HUDEP-2 (cell line): ENCODE data around the gene PLOD1.
A peak's percentile ranks its signal among the peaks of the same experiment; 100 is the strongest.
"Not testable (repeated sequence)": the region's sequence is repeated elsewhere in the genome, so short reads cannot be mapped to it uniquely, and the experiment has no call there.

Experiments used
- DNase-seq, 76 experiments: peaks; one replicate each; lab custom pipeline; 2025; ENCODE audit not compliant: unreplicated experiment in 76 of 76; lab: John Stamatoyannopoulos, UW

Gene PLOD1

DNA sequence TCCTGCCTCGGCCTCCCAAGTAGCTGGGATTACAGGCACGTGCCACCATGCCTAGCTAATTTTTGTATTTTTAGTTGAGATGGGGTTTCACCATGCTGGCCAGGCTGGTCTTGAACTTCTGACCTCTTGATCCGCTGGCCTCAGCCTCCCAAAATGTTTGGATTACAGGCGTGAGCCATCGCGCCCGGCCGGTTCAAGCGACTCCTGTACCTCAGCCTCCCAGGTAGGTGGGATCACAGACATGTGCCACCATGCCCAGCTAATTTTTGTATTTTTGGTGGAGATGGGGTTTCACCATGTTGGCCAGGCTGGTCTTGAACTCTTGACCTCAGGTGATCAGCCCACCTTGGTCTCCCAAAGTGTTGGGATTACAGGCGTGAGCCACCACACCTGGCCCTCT is 1.2 kb downstream of the PLOD1 start:
- DNase-seq = not testable (repeated sequence)

DNA sequence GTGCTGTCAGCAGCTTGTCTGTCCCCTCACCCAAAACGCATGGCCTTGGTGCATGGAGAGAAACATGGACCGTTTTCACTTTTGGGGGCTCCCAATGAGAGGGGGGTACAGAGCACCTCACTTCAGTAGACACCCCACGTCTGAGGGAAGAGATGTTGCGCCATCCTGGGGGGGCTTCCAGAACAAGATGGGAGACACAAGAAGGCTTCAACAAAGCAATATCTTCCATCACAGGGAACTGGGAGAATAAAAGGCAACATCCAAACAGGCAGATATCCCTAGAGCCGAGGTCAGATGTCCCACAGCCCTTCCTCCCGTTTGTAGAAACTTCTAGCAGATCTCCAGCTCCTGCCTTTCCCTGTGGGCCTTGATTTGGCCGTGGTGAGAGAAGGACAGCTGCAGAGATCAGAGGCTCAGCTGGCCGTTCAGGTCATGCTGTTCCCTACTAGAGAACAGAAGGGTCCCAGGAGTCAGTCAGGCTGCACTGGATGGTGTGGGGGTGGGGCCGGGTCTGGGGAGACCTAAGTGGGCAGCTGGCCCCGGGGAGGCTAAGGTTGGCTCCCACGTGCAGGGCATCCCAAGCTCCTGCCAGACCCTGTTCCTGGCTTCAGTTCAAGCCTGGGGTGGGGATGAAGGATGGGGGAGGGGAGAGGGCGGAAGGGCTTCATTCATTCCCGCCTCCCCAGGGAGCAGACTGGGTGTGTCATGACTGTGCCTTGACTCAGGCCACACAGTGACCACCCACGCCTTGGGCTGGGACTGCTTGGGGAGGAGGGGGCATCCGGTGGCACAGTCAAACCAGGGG is 4.4 kb downstream of the PLOD1 start:
- peak in 20 of 76 experiments; percentile 3 to 55 (median 24) for DNase-seq

DNA sequence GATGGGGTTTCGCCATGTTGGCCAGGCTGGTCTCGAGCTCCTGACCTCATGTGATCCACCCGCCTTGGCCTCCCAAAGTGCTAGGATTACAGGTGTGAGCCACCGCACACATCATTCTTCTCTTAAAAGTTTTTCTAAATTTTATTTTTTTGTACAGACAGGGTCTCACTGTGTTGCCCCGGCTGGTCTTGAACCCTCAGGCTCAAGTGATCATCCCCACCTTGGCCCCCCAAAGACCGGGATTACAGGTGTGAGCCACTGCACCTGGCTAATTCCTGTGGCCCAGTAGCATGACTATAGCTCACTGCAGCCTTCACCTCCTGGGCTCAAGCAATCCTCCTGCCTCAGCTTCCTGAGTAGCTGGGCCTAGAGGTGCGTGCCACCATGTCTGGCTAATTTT is 5.3 kb downstream of the PLOD1 start:
- not testable (repeated sequence) for DNase-seq

DNA sequence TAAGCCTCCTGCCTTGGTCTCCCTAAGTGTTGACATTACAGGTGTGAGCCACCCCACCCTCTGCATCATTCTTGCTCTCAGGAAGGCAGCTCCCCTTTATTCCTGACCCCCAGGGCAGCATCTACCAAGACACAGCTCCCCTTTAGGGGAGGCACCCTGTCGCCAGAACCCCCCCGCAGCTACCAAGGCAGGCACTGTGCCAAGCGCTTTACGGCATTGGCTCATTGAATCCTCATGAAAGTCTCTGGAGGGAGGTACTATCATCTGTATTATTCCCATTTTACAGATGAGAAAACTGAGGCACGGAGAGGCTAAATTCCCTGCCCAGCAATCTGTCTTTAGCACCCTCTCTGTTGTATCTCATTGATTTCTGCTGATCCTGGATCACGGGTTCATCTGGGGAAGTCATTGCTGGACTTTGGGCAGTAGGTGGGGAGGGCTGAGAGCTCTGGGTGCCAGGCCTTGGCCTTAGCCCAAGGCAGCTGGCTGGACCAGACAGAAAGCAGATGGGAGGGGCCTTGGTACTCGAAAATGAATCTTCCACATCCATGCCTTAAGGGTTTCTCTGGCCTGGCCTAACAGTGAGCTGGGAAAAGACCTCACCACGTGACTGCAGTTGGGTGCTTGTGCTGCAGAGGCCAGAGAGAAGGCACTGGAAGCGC is 5.9 kb downstream of the PLOD1 start:
- peak in 3 of 76 experiments; percentile 3 to 26 (median 3) for DNase-seq

DNA sequence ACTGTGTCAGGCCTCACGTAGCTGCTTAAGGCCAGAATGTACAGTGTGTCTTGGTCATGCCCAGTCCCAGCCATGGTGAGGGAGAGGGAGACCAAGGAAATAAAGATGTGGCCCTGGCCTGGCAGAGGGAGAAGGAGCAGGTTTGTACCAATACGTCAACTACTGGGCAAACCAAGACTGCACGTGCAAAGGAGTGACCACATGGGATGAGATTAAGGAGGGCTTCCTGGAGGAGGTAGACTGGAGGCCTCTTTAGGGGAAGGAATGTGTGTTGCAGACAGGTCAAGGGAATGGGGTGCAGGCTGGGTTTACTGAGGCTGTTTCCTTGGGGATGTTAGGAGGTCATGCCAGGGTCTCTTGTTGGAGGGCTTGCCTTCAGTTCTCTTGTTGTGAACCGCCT is 7.8 kb downstream of the PLOD1 start:
- no peak for DNase-seq

DNA sequence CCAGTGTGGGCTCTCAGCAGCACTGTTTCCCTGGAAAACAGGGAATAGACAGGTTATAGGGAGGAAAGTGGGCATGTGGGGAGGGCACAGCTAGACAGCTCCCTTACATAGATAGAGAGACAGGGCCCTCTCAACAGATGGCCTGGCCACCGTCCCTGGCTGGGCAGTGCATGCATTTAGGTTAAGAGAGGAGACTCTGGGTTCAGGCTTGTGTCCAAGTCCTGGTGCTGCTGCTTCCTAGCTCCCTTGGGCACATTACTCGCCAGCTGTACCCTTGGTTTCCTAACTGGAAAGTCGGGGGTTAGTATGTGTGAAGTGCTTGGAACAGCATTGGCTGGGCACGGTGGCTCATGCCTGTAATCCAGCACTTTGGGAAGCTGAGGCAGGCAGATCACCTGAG is 9.1 kb downstream of the PLOD1 start:
- DNase-seq = no peak

DNA sequence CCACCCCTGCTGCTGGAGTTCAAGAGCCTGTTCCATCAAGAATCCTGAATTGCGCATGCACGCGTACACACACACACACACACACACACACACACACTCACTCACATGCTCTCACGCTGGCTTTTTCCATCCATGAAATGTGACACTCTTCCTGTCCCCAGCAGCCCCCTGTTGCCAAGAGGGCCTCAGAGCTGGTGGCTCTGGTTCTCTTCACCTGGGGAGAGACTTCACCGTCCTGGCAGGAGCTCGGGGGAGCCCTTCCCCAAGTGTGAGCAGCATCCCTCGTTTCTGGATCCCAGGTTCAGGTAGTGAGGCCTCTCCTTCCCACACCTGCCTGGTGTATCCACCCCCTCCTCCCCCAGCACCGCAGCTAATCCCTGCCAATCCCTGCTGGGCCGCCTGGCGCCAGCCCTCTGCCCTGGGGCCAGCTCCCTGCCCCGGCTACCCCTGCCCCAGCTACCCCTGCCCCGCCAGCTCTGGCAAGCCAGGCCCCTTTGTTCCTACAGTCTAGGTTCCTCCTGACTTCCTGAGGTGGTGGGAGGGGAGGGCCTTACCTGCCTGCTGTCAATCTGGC is 9.9 kb downstream of the PLOD1 start:
- DNase-seq = no peak

DNA sequence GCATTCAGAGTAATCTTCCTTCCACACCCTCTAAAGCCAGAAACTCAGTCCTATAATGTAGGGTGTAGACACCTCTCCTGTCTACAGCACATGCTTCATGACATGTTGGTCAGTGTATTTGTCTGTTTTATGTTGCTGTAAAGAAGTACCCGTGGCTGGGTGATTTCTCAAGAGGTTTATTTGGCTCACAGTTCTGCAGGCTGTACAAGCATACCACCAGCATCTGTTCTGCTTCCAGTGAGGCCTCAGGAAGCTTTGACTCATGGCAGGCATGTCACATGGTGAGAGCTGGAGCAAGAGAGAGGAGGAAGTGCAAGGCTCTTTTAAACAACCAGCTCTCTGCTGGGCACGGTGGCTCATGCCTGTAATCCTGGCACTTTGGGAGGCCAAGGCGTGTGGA is 12.1 kb downstream of the PLOD1 start:
- DNase-seq = no peak

DNA sequence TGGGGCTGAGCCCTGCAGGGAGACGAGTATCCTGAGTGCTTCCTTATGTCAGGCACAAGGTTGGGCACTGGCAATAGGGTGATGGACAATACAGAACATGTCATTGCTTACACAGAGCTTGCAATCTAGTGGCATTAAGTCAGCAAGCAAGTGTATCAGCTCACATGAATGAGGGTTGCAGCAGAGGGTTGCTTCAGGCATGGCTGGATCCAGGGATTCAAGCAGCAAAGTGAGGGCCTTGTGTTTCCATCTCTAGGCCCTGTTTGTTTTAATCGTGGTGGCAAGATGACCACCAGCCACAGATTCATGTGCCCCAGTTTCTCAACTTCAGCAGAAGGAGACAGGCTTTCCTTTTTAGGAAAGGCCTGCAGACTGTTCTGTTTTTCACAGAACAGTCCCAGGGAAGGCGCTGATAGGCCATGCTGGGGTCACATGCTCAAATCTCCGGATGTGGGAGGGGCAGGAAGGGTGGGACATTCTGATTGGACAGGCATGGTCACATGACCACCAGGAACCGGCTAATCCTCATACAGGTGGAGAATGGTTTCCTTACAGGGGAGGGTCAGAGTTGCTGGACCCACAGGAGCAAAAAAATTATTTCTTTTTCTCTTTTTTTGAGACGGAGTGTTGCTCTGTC is 14.4 kb downstream of the PLOD1 start:
- peak in 6 of 76 experiments; percentile 6 to 19 (median 10) for DNase-seq

DNA sequence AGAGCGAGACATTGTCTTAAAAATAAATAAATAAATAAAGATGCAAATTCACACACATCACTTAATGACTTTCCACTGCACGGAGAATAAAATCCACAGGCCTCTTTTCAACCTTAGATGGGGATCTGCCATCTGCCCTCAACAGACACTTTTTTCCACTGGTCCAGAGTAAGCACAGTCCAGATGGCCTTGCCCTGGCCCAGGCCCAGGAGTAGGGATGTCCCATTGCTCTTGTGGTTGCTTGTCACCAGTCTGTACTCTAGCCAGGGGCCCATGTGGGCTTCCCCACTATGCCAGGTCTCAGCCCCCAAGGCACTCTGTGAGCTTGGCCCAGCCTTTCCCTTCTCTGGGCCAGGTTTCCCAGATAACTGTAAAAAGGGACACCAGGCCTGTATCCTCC is 17.4 kb downstream of the PLOD1 start:
- DNase-seq = no peak

DNA sequence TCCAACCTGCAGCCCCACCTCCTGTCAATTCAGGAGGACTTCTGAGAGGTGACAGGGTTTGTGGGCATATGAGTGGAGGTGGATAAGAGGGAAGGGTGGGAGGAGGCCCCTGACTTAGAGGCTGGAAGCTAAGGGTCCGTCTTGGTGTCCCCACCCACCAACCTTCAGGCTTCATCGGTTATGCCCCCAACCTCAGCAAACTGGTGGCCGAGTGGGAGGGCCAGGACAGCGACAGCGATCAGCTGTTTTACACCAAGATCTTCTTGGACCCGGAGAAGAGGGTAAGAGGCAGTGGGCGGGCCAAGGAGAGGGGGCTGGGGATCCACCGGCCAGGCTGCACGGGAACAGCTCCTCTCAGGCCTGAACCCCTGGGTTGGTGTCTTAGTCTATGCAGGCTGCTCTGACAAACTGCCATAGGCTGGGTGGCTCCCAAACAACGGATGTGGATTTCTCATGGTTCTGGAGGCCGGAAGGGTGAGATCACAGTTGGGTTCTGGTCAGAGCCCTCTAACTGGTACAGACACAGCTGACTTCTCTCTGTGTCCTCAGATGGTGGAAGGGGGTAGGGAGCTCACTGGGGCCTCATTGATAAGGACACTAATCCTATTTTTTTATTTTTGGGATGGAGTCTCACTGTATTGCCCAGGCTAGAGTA is 18.1 kb downstream of the PLOD1 start:
- DNase-seq = no peak

DNA sequence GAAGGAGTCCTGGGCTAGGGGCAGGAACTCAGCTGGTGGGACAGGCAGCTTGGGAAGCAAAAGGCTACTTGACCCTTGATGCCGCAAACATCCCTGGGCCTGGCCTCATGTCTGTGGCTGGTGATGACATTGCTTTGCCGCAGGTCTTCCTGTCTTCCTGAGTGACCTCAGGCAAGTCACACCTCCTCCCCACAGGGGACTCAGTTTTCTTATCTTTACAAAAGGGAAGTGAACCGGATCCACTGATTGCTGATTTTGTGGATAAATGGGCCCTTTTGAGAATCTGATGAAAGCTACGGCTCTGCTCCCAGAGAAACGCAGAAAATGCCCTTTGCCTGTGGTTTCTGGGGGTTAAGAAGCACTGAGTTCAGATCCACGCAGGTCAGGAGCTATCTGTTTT is 20.7 kb downstream of the PLOD1 start:
- no peak for DNase-seq

DNA sequence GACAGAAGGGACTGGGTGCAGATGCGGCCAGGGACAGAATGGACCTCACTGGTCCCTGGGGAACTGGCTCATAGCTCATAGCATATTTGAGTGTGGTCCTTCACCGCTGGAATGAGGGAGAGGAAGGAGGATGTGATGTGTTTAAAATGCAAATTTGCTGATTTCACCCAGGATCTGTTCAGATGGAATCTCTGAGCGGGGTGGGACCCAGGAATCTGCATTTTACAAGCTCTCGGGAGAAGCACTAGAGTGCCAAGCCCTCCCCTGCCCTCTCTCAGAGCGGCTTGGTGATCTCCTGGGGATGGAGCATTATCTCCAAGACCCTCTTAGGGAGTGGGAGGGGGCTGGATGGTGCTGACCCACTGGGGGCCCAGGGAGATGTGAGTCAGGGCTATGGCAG is 22.9 kb downstream of the PLOD1 start:
- no peak for DNase-seq

DNA sequence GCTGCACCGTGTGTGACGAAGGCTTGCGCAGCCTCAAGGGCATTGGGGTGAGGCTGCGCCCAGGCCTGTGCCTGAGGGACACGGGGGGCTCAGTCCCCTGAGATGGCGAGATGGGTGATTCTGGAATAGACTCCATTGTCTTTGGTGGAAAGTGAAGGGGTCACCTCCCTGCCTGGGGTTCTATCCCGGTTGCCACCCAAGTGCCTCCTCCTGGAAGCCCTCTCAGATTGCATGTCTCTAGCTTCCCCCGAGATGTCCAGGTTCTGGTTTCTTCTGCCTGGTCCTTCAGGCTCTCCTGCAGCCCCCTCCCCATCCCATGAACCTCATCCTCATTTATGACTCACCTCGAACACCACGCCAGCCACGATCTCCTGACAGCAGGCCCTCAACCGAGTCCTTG is 23.4 kb downstream of the PLOD1 start:
- no peak for DNase-seq

DNA sequence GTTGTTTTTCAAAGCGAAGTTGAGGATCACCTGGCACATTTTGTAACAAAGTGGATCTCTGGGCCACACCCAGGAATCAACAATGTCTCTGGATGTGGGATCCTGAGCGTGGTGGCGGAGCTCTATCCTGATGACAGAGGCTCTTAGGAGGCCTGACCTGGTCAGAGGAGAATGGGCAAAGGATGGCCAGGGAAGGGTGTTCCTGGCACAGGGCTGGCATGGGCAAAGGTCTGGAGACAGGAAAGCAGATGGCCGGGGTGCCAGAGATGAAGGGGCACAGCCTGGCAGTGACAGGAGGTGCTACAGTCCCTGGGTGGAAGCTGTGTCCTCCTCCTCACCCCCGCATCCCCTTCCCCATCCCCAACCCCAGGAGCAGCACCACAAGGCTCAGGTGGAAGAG is 25.8 kb downstream of the PLOD1 start:
- DNase-seq = no peak

DNA sequence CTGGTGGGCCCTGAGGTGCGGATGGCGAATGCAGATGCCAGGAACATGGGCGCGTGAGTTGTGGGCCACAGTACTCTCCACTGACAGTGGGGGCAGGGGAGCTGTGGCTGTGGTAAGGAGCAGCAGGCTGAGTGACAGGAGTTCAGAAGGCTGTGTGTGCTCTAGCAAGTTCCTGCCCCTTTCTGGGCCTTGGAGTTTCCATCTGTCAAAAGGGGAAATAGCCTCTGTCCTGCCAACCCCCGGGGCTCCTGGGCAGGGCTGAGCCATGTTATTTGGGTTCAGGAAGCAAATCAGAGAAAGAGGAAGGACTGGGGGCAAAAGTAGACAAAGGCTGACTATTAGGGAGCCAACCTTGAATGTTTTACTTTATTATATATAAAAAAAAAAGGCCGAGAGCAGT is 26.2 kb downstream of the PLOD1 start:
- no peak for DNase-seq

DNA sequence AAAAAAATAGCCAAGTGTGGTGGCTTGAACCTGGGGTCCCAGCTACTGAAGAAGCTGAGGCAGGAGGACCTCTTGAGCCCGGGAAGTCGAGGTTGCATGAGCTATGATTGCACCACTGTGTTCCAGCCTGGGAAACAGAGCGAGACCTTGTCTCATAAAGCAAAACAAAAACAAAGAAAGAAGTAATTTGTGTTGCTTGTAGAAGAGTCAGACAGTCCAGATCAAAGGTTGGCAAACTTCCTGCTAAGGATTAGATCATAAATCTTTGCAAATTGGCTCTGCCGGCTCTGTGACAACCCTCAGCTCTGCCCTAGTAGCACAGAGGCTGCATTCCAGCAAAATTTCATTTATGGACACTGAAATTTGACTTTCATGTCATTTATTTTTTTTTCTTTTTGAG is 26.7 kb downstream of the PLOD1 start:
- no peak for DNase-seq

DNA sequence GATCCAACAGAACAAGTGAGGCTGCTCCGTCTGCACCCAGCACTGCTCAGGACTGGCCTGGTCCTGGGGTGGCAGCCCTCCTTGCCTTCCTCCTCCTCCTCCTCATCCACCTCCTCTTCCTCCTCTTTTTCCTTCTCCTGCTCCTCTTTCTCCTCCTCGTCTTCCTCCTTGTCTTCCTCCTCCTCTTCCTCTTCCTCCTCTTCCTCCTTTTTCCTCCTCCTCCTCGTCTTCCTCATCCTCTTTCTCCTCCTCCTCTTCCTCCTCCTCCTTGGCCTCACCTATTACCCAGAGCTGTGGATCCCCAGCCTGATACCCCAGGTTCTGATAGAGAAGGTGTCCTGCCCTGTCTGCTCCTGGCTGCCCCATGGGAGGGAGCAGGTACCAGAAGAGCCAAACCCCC is 29.1 kb downstream of the PLOD1 start:
- DNase-seq = no peak

DNA sequence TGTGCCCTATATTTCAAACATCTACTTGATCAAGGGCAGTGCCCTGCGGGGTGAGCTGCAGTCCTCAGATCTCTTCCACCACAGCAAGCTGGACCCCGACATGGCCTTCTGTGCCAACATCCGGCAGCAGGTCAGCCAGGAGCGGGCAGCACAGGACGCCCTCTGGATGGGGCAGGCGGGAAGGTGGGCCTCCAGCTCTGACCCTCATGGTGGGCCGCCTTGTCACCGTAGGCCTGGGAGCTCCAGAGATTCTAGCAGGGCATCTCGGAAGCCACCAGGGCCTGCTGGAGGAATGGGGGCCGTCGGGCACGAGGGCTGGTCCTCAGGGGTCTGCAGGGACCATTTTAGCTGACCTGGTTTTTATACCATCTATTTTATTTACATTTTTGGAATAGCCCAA is 30.1 kb downstream of the PLOD1 start:
- DNase-seq = no peak

DNA sequence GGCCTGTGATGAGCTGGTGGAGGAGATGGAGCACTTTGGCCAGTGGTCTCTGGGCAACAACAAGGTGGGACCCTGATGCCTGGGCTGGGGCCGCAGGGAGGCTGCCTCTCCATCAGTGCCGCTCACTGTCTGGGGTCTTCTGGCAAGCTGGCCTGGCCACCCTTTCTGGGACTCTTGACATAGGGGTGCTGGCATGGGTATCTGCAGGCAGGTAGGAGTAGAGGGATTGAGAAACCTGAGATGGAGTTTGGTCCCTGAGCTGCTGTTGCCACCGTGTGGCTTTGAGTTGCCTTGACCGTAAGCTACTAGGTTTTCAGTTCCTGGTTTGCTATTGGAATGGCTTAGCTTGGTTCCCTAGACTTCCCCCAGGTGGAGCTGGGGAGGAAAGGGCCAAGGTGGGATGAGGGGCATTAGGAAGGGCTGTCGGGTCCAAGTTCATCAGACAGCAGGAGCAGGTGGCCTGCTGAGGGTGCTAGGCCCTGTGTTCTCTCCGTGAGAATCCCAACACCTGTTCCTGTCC is 32.6 kb downstream of the PLOD1 start:
- DNase-seq = peak in 12 of 76 experiments; percentile 3 to 35 (median 16)
